Right ventricle myocardium inferior (tissue), 1 donor: ENCODE results near the gene UNKL. TPM values are rescaled to one million over a fixed set of nuclear protein-coding genes. Genes with fewer than 3 reads are reported as not detected.

ENCODE experiments used
- ATAC-seq: fragments of 200-7000 bp; cut with Tn5 transposase; one replicate; pipeline ENCODE4 v1.9.1; 2020; ENCODE audit warnings: mild to moderate bottlenecking, moderate library complexity
- DNase-seq: peaks from one replicate; pipeline ENCODE4 v3.0.0; 2021; ENCODE audit errors: missing footprints
- intact Hi-C: fragments of 100-400 bp; cut with DNase I; formaldehyde crosslinking; loops from one replicate; pipeline ENCODE4 v1.11.0; 2022
- total RNA-seq: library from RNA; stranded (reverse); fragmentation: NEBNext Ultra II Directional; extraction: Animal tissue kit (Norgen Biotek cat#: 25700); gene quantifications from one replicate; pipeline ENCODE4 v1.2.1, GENCODE V29; 2021
- donor health status: DM: no; HTN: yes; CAD: no; lungs with severe emphysema.

UNKL gene
- total RNA-seq, 1 donor from 2014 or later: 11.3 TPM

DNA sequence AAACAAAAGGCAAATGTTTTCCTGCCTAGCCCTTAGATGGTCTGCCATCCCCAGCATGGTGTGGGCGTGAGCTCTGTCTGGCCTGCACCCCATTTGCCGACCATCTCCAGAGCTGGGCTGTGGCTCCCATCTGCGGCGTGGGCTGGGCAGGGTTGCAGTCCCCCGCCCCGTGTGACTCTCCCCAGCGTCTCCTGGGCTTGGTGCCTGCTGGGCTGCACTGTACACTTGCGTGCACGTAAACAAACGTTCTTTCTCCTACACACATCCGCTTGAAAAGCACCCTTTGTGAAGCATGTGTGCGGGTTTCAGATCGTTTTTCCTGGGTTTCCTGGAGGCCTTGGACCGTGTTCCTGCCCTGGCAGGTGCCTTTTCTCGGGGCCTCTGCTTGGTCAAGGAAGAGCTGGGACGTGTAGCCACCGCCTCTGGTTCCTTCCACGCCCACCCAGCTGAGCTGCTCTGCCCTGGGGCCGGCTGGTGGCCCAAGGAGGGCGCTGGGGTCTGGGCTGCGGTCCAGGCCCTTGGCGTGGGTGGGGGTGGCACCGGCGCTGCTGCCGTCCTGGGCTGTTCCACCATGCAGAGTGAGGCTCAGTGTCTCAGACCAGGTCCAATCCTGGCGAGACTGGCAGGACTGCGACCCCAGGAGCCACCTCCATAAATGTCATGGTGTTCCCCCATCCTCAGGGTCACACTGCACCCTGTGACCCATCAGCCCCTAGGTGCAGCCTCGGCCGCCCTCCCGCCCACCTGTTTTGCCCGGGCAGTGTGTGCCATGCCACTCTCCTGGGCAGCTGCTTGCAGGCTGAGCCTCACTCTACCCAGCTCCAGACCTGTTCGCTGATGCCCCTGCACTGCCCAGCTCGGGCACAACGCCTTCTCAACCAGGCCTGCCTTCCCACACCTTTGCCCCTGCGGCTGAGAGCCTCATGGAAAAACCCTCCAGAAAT lies 90.9 kb downstream of the UNKL start:
- DNase-seq: no peak
- ATAC-seq: no peak
- intact Hi-C loops: no loop called here

DNA sequence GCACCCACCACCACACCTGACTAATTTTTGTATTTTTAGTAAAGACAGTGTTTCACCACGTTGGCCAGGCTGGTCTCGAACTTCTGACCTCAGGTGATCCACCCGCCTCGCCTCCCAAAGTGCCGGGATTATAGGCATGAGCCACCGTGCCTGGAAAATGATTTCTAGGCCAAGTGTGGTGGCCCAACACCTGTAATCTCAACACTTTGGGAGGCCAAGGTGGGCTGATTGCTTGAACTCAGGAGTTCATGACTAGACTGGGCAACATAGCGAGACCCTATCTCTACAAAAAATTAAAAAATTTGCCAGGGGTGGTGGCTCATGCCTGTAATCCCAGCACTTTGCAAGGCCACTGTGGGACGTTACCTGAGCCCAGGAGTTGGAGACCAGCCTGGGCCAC lies 92.1 kb downstream of the UNKL start:
- DNase-seq (no peak), ATAC-seq (no peak)
- intact Hi-C loops: no loop called here

DNA sequence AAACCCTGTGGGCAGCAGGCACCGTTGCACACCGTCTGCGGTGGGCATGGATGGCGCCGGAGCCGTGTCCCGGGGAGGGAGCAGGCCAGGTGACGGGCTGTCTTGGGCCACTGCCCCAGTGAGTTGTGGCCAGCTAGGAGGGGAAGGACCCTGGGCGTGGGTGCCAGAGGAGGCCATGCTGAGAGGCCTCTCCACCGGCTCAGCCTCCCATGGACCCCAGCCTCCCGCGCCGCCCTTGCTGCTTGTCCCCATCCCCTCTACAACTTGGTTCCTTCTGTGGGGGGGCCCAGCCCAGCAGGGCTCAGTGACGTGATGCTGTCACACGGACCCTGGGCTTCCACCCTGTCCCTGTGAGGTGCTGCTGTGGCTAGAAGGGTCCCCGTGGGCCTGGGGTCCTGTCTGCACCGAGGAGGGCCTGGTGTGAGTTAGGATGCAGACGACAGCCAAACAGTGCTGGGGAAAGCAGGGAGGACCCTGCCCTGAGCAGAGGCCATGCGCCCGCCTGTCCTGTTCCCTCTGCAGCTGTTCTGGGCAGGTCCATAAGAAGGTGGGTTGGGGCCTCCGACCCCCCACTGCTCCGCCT lies 93.8 kb downstream of the UNKL start:
- DNase-seq: no peak
- intact Hi-C loops: no loop called here
- no peak for ATAC-seq

DNA sequence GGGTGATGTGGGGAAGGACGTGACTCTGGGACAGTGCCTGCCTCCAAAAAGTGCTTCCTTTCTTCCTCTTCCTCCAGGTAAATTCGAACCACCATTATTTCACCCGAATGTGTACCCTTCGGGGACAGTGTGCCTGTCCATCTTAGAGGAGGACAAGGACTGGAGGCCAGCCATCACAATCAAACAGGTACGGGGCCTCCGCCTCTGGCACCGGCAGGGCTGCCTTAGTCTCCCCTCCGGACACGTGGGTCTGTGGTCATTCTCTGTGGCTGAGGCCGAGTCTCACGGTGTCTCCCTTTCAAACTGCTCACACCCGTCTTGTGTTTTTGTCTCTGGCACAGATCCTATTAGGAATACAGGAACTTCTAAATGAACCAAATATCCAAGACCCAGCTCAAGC lies 94.4 kb downstream of the UNKL start:
- intact Hi-C loops: no loop called here

GRCh38 chr16:1319041-1319440 lies 95.5 kb downstream of the UNKL start:
- ATAC-seq (no peak), DNase-seq (no peak)
- intact Hi-C loops: no loop called here

More for the DNA sequence above, 94.4 kb downstream of the UNKL start:
- ATAC-seq (peak; percentile 13), DNase-seq (no peak)

DNA sequence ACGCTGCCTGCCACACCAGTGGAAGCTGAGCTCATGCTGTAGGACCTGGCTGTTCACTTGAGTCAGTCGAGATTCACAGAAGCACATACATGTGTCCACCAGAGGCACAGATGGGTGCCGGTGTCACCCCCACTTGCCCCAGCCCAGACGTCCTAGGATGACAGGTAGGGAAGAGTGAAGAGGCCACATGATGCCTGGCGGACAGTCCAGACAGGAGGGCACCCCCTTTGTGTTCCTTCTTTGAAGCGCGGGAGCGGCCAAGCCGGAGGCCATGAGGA lies 96.3 kb downstream of the UNKL start:
- ATAC-seq (no peak), DNase-seq (no peak)
- intact Hi-C loops: no loop called here

- ATAC-seq (no peak), DNase-seq (no peak)
- intact Hi-C loops: no loop called here
These were observed 96.8 kb downstream of the UNKL start for GRCh38 chr16:1317479-1318267.

GRCh38 chr16:1316033-1316405 lies 98.5 kb downstream of the UNKL start:
- intact Hi-C loops: no loop called here
- DNase-seq: no peak
- no peak for ATAC-seq

GRCh38 chr16:1315081-1316032 lies 99.1 kb downstream of the UNKL start:
- intact Hi-C loops: no loop called here
- ATAC-seq: no peak
- no peak for DNase-seq

DNA sequence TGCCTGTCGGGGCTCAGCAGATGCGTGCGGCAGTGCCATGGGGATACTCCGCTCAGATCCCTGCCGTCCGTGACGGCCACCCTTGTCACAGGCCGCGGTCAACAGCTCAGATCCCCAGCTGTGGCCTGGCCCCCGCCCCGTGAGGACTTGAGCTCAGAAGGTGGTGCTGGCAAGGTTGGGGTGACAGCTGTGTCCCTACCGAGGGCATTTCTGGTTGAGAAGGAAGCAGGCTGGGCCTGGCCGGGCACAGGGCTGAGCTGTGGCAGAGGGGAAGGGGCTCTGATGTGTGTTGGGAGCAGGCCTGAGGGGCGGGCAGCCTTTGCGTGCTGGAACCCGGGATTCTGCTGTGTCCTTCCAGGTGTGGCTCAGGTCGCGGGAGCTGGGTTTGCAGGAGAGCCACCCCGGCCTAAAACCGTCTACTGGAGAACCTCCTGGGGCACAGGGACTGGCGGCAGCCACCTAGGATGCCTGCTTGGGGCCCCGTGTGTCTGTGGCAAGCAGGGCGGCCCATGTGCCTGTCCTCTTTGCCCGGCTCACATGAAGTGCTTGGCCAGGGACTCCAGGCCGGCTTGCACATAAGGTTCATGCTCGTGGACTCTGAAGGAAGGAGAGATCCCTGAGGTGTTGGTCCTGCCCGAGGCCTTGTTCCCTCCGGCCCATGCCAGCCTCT lies 100.0 kb downstream of the UNKL start:
- no peak for DNase-seq
- intact Hi-C loops: no loop called here
- ATAC-seq: no peak

GRCh38 chr16:1313721-1314369 lies 100.7 kb downstream of the UNKL start:
- ATAC-seq (no peak), DNase-seq (no peak)
- intact Hi-C loops: no loop called here

Other genes with a start within 250 kb of the UNKL start
- 0.30 TPM for gene TPSG1, start 189.4 kb downstream of the UNKL start, total RNA-seq
- gene TPSB2, start 184.5 kb downstream of the UNKL start, total RNA-seq: 10.0 TPM
- gene TPSAB1, start 174.0 kb downstream of the UNKL start, total RNA-seq: 9.4 TPM
- gene TPSD1, start 158.6 kb downstream of the UNKL start, total RNA-seq: 0.54 TPM
- 89.4 TPM for gene UBE2I, start 105.1 kb downstream of the UNKL start, total RNA-seq
- 1.9 TPM for gene BAIAP3, start 81.1 kb downstream of the UNKL start, total RNA-seq
- gene TSR3, start 62.8 kb downstream of the UNKL start, total RNA-seq: 54.6 TPM
- 35.0 TPM for gene GNPTG, start 62.8 kb downstream of the UNKL start, total RNA-seq
- 11.3 TPM for gene UQCC4, start 6.0 kb upstream of the UNKL start, total RNA-seq
- gene PERCC1, start 16.4 kb upstream of the UNKL start, total RNA-seq: 0.35 TPM
- 1.7 TPM for gene CCDC154, start 29.9 kb upstream of the UNKL start, total RNA-seq
- 49.5 TPM for gene CLCN7, start 60.3 kb upstream of the UNKL start, total RNA-seq
- not detected for gene PTX4, start 74.2 kb upstream of the UNKL start, total RNA-seq
- gene TELO2, start 78.7 kb upstream of the UNKL start, total RNA-seq: 18.9 TPM
- gene TMEM204, start 119.0 kb upstream of the UNKL start, total RNA-seq: 30.7 TPM
- gene IFT140, start 197.4 kb upstream of the UNKL start, total RNA-seq: 7.2 TPM
- 9.8 TPM for gene CRAMP1, start 197.7 kb upstream of the UNKL start, total RNA-seq